ENCODE data around the gene CFAP20. TPM values are rescaled to one million over a fixed set of nuclear protein-coding genes. Genes with fewer than 3 reads are reported as not detected.
"Not testable (repeated sequence)": the region's sequence is repeated elsewhere in the genome, so short reads cannot be mapped to it uniquely, and the experiment has no call there.

The CFAP20 gene
- total RNA-seq, 2 experiments from 2014 or later: 250 to 261 TPM

DNA sequence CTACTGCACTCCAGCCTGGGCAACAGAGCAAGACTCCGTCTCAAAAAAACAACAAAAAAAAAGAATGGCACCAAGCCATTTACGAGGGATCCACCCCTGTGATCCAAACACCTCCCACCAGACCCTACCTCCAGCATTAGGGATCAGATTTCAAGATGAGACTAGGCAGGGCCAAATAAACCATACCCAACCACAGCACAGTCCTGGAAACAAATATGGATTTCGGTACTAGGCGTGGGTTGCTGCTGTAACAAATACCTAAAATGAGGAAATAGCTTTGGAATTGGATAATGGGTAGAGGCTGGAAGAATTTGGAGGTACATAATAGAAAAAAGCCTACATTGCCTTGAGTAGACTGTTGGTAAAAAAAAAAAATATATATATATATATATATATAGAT lies 54.5 kb downstream of the CFAP20 start:
- H3K27me3 ChIP-seq (ENCODE audit: control insufficient read depth in 1 of 2, insufficient read depth in 2 of 2, low read length in 2 of 2): no peaks in the 10 kb centered on the region
- Mint-ChIP-seq H3K4me1 (ENCODE audit: low read depth) (no peaks in the 10 kb centered on the region), H3K4me3 (no peak overlapping the region), H3K36me3 (ENCODE audit: low read depth) (no peaks in the 10 kb centered on the region), H3K27me3 (no peaks in the 10 kb centered on the region), H3K9me3 (peaks cover 6% of the 10 kb centered on the region), H3K27ac (no peak overlapping the region)
- H3K4me1 ChIP-seq (ENCODE audit: insufficient read depth, low read length): no peaks in the 10 kb centered on the region
- CTCF ChIA-PET: no interaction called here
- intact Hi-C loops (cut with DNase I, micrococcal nuclease): no loop called here
- no peak for DNase-seq
- ATAC-seq (ENCODE audit: poor library complexity): no peak
- H3K4me3 ChIP-seq (ENCODE audit: low read length): no peak overlapping the region
- TF ChIP-seq, protein P1, sequence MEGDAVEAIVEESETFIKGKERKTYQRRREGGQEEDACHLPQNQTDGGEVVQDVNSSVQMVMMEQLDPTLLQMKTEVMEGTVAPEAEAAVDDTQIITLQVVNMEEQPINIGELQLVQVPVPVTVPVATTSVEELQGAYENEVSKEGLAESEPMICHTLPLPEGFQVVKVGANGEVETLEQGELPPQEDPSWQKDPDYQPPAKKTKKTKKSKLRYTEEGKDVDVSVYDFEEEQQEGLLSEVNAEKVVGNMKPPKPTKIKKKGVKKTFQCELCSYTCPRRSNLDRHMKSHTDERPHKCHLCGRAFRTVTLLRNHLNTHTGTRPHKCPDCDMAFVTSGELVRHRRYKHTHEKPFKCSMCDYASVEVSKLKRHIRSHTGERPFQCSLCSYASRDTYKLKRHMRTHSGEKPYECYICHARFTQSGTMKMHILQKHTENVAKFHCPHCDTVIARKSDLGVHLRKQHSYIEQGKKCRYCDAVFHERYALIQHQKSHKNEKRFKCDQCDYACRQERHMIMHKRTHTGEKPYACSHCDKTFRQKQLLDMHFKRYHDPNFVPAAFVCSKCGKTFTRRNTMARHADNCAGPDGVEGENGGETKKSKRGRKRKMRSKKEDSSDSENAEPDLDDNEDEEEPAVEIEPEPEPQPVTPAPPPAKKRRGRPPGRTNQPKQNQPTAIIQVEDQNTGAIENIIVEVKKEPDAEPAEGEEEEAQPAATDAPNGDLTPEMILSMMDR (IDR thresholded peaks at IDR 0.05): no peak
- POLR2A ChIA-PET: no interaction called here
- H3K9me3 ChIP-seq (ENCODE audit: control insufficient read depth in 1 of 2, insufficient read depth in 1 of 2, low read length in 2 of 2): peaks cover 0 to 3% of the 10 kb centered on the region in 2 experiments
- no peak overlapping the region for H3K27ac ChIP-seq (ENCODE audit: low read depth in 1 of 2, low read length in 2 of 2)
- H3K36me3 ChIP-seq (ENCODE audit: insufficient read depth, low read length): no peaks in the 10 kb centered on the region

- not testable (repeated sequence) for H3K36me3 Mint-ChIP-seq (ENCODE audit: low read depth)
These were observed 56.1 kb downstream of the CFAP20 start for GRCh38 chr16:58073086-58073485.

GRCh38 chr16:58072134-58072533 lies 57.0 kb downstream of the CFAP20 start:
- H3K27ac ChIP-seq (ENCODE audit: low read depth in 1 of 2, low read length in 2 of 2); H3K27me3 Mint-ChIP-seq; CTCF ChIA-PET; H3K9me3 ChIP-seq (ENCODE audit: control insufficient read depth in 1 of 2, insufficient read depth in 1 of 2, low read length in 2 of 2); H3K4me1 Mint-ChIP-seq (ENCODE audit: low read depth); H3K4me3 Mint-ChIP-seq; ATAC-seq (ENCODE audit: poor library complexity); intact Hi-C loops (cut with DNase I, micrococcal nuclease); H3K9me3 Mint-ChIP-seq; H3K27ac Mint-ChIP-seq; H3K4me1 ChIP-seq (ENCODE audit: insufficient read depth, low read length); H3K4me3 ChIP-seq (ENCODE audit: low read length); POLR2A ChIA-PET; H3K36me3 Mint-ChIP-seq (ENCODE audit: low read depth); DNase-seq; H3K27me3 ChIP-seq (ENCODE audit: control insufficient read depth in 1 of 2, insufficient read depth in 2 of 2, low read length in 2 of 2); H3K36me3 ChIP-seq (ENCODE audit: insufficient read depth, low read length): not testable (repeated sequence)

More at GRCh38 chr16:58073086-58073485, 56.1 kb downstream of the CFAP20 start:
- CTCF ChIA-PET; H3K36me3 ChIP-seq (ENCODE audit: insufficient read depth, low read length); POLR2A ChIA-PET; H3K9me3 ChIP-seq (ENCODE audit: control insufficient read depth in 1 of 2, insufficient read depth in 1 of 2, low read length in 2 of 2); H3K4me3 Mint-ChIP-seq; H3K4me3 ChIP-seq (ENCODE audit: low read length); DNase-seq; intact Hi-C loops (cut with DNase I, micrococcal nuclease); H3K27me3 ChIP-seq (ENCODE audit: control insufficient read depth in 1 of 2, insufficient read depth in 2 of 2, low read length in 2 of 2); H3K4me1 ChIP-seq (ENCODE audit: insufficient read depth, low read length); ATAC-seq (ENCODE audit: poor library complexity); H3K4me1 Mint-ChIP-seq (ENCODE audit: low read depth); H3K9me3 Mint-ChIP-seq; H3K27ac ChIP-seq (ENCODE audit: low read depth in 1 of 2, low read length in 2 of 2); H3K27me3 Mint-ChIP-seq; H3K27ac Mint-ChIP-seq: not testable (repeated sequence)

GRCh38 chr16:58070585-58070984 lies 58.6 kb downstream of the CFAP20 start:
- Histone ChIP-seq H3K36me3 (ENCODE audit: insufficient read depth, low read length) (no peaks in the 10 kb centered on the region), H3K4me1 (ENCODE audit: insufficient read depth, low read length) (no peaks in the 10 kb centered on the region), H3K9me3 (ENCODE audit: control insufficient read depth in 1 of 2, insufficient read depth in 1 of 2, low read length in 2 of 2) (no peaks in the 10 kb centered on the region), H3K27me3 (ENCODE audit: control insufficient read depth in 1 of 2, insufficient read depth in 2 of 2, low read length in 2 of 2) (no peaks in the 10 kb centered on the region), H3K4me3 (ENCODE audit: low read length) (no peak overlapping the region), H3K27ac (ENCODE audit: low read depth in 1 of 2, low read length in 2 of 2) (no peak overlapping the region)
- Mint-ChIP-seq H3K36me3 (ENCODE audit: low read depth) (no peaks in the 10 kb centered on the region), H3K4me1 (ENCODE audit: low read depth) (no peaks in the 10 kb centered on the region), H3K27me3 (no peaks in the 10 kb centered on the region), H3K27ac (no peak overlapping the region), H3K9me3 (no peaks in the 10 kb centered on the region), H3K4me3 (no peak overlapping the region)
- TF ChIP-seq, protein P1 (IDR thresholded peaks at IDR 0.05): no peak
- ChIA-PET POLR2A (no interaction called here), CTCF (no interaction called here)
- DNase-seq (no peak), ATAC-seq (ENCODE audit: poor library complexity) (no peak)
- intact Hi-C loops (cut with DNase I, micrococcal nuclease): no loop called here

Other genes with a start within 250 kb of the CFAP20 start
- gene CNGB1, start 158.3 kb downstream of the CFAP20 start, total RNA-seq: not detected
- gene ZNF319, start 128.7 kb downstream of the CFAP20 start, total RNA-seq: 10 to 100 TPM; 11.4 to 12.9 TPM
- gene USB1, start 128.0 kb downstream of the CFAP20 start, total RNA-seq: 10 to 100 TPM; 22.4 to 25.7 TPM
- gene MMP15, start 103.6 kb downstream of the CFAP20 start, total RNA-seq: under 1 TPM; 0.25 to 0.31 TPM
- 10 to 100 TPM; 49.0 to 51.0 TPM for gene CSNK2A2, start 68.7 kb upstream of the CFAP20 start, total RNA-seq
- gene PRSS54, start 165.6 kb upstream of the CFAP20 start, total RNA-seq: not detected

All from CD4-positive, alpha-beta T cell (primary cell).